HG03108 (cell line): Measurements from ENCODE around the gene IRF7.

Source experiments
- ATAC-seq: cut with Tn5 transposase; IDR thresholded peaks from one replicate; pipeline ENCODE4 v1.9.1; 2021; ENCODE audit warnings: moderate library complexity; ENCODE audit not compliant: unreplicated experiment

IRF7 gene

DNA sequence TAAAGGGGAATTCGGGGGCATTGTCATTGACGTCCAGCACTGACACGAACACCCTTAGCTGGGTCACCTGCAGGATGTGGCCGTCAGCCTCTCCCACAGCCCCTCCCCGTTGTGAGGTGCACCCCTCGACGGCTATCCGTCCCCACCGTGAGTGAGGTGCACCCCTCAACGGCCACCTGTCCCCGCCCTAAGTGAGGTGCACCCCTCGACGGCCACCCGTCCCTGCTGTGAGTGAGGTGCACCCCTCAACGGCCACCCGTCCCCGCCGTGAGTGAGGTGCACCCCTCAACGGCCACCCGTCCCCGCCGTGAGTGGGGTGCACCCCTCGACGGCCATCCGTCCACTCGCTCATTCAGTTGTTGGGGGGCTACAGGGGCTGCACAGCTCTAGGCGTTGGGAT is 6.1 kb upstream of the IRF7 start:
- ATAC-seq, result no peak

DNA sequence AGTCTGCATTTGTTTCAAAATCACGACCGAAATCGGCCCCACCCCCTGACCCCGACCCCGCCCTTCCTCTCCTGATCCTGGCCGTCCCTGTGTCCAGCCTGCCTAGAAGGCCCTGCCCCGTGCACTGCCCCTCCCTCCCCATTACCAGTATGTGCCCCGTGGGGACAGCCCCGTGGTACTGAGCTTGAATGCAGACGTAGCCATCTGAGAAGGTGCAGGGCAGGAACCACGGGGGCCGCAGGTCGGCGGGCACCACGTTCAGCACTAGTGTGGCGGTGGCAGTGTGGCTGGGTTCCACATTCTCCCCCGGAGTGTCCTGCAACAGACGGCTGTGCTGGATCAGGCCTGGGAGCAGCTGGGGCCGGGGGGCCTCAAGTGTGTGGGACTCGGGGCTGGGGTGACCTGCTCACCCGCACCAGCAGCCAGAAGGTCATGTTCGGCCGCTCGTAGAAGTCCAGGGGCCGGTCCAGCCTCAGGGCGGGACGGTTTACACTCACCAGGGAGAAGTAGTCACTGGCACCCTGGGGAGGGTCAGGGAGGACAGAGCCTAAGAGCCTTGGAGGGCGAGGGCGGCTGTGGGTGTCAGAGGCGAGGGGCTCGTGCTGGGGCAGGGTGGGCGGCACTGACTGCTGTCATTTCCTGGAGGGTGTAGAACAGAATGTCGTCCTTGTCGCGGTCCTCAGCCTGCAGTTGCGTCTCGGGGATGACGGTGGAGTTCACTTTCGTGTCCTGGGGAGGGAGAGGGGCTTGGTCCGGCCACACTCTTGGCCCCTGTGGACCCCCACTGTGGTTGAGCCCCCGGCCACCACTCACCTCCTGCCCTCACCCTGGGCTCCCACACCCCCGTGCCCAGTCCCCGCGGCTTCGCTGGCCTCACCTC is 5.4 kb upstream of the IRF7 start:
- no peak for ATAC-seq

DNA sequence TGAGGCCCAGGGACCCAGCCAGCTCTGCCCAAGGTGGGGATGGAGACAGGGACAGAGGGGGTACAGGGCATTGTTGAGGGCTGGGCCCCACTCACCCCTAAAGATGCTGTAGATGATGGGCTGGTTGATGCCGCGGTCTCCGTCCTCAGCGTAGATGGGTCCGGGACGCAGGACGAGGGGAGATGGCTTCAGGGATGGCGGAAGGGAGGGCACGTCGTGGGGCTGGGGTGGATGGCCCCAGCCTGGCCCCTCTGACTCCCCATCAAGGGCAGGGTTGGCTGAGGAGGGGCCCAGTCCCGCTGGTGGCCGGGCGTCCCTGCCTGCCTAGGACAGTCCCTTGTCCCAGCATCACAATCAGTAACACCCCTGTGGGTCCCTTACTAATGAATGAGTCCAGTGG is 4.5 kb upstream of the IRF7 start:
- no peak for ATAC-seq

DNA sequence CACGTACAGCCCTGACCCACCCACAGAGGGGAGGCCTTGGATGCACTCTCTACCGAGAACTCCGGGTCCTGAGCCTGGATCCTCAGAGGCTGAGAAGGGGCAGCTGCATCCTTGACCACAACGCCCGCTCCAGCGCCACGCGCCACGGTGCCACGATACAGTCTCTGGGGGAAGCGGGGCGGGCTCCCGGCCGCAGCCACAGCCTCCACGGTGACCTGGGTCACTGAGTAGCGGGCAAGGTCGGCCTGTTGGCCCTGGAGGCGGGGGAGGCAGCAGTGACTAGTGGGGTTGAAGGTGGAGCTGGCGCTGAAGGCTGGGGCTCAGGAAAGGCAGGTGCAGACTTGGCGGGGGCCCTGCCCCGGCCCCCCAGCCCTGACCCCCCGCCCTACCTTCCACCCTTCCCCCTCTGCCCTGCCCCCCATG is 3.9 kb upstream of the IRF7 start:
- no peak for ATAC-seq

DNA sequence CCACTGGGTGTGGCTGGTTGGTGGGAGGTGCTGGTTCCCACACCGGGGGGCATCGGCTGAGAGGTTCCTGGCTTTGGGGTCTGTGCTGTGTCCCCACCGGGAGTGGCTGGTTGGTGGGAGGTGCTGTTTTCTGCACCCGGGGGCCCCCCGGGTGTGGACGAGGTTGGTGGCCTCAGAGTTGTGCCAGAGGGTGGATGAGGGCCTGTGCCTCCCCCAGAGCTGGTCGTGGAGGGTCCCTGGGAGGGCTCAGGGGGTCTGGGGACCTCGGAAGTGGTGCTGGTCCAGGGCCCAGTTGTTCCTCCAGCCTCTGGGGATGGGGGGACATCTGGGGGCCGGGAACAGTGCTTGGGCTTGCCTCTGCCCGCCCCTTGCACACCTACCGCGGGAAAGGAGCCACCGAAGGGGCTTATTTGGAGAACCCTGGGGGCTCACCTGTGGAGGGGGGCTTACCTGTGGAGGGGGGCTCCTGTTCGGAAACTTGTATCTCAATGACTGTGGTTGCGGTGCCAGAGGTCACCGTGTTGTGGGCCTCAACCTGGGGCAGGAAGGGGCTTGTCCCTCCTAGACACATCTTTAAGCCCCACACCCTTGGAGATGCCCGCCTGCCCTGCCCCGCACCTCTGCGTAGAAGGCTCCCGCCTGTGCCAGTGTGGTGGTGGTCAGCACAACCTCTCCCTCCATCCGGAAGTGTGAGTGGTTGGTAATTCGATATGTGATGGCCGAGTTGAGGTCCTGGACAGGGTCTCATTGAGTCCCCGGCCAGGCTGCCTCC is 3.3 kb upstream of the IRF7 start:
- no peak for ATAC-seq

DNA sequence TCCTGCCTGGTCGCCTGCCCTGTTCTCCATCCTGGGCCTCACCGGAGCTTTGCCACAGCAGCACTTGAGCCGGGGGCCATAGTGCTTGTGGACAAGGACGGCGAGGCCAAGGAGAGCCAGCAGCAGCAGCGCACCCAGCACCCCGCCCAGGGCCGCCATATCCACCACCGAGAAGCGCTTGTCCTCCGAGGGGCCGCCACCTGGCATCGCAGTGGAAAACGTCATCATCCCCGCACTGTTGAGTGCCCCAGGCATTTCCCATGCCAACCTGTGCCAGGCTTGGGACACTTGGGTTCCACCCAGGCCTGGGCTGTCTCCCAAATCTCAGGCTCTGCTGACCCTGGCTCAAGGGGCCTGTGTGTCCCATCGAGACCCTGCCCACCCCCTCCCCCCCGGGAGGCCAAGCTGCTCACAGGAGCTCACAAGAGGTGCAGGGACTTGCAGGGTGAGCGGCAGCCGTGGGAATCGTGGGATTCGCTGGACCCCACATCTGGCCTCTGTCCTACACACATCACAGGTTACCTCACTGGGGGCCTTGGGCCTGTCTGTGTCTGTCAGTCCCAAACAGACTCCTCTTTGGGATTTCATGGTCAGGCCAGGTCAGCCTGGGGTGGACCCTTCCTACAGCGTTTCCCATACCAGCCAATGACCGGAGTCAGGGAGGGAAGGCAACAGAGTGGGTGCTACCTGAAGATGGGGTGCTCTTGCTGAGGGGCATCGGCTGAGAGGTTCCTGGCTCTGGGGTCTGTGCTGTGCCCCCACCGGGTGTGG is 2.3 kb upstream of the IRF7 start:
- ATAC-seq, result no peak

DNA sequence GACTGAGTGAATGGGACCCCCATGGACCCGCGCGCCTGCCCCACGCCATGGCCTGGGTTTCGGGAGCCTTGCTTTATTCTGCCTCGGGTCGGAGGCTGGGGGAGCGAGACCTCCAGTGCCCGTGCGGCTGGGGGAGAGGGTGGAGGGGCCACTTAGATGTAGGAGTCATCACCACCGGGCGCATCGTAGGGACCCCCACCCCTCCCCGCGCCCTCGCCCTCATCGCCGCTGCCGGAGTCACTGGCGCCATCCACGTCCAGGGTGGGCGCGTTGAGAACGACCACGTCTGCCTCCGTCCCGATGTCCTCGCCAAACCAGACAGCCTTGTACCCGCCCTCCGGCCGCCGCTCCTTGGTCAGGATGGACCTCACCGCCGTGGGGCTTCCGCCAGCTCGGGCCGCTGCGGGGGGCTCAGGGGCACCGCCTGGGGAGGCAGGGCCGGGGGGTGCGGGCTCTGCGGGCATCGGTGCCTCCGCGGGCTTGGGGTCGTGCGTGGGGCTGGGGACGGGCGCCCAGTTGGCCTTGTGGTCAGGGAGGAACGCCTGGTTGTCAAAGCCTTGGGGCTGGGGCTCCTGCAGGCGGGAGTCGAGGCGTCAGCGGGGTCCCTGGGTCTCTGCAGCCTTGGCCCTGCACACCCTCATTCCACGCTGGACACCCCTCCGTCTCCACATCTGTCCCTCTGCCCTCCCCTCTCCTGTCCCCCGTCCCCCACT is 1.6 kb upstream of the IRF7 start:
- ATAC-seq, result no peak

DNA sequence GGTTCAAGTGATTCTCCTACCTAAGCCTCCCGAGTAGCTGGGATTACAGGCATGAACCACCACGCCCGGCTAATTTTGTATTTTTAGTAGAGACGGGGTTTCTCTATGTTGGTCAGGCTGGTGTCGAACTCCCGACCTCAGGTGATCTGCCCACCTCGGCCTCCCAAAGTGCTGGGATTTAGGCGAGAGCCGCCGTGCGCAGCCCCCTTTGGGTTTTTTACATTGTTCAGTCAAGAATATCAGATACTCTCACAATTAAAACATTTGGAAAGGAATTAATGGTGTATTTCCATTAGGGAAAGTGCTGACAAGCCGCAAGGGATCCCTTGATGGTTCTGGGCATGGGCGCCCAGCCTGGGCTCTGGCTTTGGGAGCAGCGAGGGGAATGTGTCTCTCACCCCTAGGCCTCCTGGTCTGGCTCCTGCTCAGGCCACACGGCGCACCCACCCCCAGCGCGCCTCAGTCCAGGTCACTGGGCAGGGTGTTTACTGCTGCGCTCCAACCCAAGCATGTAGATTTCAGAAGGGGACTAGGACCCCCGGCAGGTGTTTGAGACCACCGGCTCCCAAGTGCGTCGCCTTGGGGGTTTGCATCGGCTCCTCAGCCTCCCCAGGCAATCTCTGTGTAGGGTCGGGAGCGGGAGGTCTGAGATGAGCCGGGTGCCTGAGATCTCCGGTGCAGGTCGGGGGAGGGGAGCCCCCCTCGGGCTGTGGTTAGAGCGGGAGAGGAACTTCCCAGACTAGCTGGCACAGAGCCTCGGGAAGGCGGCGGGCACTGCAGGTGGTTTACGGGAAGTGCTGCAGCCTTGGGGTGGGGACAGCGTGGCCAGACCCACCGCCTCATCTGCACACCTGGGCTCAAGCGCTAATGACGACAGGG is 809 bp upstream of the IRF7 start:
- no peak for ATAC-seq

DNA sequence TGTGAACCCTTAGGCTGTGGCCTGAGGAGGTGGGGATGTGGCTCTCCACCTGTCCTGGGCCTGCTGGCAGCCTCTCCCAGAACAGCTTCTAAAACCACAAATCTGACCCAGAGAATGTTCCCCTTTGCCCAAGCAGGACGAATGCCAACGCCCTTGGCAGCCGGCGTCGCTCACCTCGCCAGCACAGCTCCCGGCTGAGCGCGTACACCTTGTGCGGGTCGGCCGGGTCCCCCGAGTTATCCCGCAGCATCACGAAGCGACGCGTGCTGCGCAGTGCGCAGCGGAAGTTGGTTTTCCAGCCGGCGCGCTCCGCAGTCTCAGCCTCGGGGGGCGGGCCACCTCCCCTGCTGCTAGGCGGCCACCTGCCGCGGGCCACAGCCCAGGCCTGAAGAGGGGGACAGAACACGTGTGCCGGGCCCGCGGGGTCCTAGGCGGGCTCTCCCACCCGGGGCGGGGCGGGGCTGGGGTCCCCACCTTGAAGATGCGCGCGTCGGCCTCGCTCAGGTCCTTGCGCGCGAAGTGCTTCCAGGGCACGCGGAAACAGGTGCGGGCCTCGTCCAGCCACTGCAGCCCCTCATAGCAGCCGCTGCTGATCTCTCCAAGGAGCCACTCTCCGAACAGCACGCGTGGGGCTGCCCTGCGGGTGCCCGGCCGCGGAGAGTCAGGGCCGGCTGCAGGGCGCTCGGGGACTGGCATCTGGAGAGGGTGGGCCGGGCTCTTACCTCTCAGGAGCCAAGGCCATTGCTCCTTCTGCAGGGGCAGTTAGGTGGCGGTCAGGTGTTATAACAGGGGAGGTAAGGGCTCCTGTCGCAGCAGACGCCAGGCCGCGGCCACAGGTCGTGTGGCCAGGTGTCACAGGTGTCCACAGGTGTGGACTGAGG is 887 bp downstream of the IRF7 start:
- no peak for ATAC-seq

DNA sequence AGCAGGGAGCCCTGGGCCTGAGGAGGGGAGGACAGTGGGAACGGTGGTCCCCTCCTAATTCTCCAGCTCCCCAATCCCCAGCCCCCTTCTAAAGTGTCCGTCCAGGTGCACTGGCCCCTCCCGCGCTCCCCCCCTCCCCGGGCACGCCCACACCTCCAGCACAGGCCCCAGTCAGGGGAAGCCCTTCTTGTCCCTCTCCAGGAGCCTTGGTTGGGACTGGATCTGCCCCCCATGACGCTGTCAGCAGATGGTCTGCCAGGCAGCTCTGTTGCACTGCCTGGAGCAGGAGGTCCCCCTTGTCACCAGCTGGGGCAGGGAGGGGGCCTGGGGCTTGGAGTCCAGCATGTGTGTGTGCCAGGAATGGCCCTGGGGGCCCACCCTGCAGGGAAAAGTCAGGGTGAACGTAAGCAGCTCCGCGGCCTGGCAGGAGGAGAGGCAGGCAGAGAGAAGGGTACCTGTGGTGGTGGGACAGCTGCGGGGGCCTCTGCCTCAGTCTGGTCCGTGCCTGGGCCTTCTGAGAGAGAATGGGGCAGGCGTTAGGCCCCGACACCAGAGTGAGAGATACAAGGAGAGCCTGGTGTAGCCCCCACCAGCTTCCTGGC is 1.6 kb downstream of the IRF7 start:
- ATAC-seq, result no peak

DNA sequence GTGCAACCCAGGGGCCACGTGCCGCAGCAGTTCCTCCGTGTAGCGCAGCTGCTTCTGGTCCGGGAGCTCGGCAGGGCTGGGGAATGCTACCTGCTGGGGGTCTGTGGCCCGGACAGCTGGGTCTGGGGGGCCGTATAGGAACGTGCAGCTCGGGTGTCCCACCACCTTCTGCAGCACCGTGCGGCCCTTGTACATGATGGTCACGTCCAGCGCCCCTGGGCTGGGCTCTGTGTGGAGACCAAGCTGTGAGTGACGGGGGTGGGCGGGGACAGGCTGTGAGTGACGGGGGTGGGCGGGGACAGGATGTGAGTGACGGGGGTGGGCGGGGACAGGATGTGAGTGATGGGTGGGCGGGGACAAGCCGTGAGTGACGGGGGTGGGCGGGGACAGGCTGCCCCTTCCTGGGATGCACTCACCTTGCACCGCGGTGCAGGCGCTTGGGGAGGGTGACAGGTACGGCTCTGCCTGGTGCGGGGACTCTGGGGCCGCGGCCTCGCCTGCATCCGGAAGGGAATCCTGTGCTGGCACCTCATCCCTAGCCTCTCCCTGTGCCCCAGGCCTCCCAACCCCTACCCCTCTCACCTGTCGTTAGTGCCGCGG is 2.3 kb downstream of the IRF7 start:
- ATAC-seq, result no peak

DNA sequence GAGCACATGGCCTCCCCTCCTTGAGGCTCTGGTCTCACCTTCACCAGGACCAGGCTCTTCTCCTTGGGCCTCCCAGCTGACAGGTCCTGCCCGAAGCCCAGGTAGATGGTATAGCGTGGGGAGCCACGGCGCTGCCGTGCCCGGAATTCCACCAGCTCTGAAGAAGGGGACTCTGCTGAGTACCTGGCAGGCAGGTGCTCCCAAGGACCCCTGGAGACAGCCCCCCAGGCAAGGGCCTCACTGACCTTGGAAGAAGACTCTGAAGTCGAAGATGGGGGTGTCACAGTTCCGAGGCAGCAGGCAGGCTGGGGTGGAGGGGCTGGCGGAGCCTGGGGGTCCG is 2.8 kb downstream of the IRF7 start:
- no peak for ATAC-seq

DNA sequence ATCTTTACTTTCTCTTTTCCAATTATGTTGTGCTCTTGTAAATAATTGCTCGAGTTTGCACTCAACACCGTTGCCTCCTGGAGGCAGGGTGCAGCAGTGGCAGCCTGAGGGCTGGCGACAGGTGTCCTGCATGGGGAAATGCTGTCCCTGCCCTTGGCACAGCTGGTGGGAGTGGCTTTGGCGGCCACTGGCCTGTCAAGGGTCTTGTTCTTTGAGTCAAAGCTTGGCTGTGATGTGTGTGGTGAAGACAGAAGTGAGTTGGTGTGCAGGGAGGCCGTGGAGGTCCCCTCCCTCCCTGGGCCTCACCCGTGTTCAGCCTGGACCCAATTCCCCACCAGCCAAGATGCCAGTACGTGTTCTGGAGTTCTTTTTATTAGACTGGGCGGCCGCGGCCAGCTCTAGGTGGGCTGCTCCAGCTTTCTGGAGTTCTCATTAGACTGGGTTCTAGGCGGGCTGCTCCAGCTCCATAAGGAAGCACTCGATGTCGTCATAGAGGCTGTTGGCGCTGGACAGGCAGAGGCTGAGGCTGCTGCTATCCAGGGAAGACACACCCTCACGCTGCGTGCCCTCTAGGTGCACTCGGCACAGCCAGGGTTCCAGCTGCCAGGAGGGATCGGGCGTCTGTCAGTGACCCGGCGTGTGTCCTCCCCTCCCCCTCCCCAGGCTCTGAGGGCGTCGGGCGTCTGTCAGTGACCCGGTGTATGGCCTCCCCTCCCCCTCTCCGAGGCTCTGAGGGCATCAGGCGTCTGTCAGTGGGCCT is 3.4 kb downstream of the IRF7 start:
- ATAC-seq, result no peak

DNA sequence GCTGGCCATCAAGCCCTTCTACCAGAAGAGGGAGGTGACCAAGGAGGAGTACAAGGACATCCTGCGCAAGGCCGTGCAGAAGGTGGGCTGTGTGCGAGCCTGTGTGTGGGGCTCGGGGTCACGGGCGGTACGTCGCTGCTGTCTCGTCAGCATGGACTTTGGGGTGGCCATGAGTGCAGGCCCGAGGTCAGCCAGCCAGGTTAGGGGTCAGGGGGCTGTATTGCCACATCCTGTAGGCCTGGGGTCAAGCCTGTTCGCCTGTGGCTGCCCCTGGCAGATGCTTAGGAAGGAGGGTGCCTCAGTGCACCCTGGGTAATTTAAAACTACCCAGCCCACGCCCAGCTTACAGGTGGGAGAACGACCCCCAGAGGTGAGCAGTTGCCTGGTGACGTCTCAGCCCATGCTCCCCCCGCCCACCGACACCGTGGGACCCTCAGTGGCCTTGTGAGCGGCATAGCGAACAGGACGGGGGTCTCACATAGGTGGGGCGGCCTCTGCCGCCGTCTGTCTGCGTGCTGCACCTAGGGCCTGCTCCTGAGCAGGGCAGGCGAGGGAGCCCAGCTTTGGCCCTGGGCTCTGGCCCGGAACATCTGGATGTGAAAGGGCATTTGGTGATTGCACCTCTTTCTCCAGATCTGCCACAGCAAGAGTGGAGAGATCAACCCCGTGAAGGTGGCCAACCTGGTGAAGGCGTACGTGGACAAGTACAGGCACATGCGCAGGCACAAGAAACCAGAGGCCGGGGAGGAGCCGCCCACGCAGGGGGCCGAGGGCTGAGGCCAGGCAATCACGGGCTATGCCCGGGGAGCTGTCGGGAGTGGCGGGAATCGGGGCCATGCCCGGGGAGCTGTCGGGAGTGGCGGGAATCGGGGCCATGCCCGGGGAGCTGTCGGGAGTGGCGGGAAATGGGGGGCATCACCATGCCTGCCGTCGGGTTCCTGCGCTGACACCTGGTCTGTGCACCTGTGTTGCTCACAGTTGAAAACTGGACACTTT is 4.5 kb downstream of the IRF7 start:
- ATAC-seq, result no peak

DNA sequence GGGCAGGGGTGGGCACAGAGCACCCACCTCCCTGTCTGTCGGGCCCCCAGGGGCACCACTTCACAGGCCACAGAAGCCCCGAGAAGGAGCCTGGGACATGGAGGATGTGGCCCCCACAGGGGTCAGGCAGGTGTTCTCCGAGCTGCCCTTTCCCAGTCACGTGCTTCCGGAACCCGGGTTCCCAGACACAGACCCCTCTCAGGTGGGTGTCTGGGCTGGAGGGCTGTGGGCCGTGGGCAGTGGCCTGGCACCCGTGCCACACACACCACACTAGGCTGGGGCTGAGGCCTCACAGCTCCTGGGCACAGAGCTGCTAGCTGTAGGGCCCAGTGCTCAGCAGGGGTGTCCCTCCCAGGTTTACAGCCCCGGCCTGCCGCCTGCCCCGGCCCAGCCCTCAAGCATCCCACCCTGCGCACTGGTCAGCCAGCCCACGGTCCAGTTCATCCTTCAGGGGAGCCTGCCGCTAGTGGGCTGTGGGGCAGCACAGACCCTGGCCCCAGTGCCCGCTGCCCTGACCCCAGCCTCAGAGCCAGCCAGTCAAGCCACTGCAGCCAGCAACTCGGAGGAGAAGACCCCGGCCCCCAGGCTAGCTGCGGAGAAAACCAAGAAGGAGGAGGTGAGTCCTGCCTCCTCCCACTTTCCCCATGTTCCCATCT is 5.5 kb downstream of the IRF7 start:
- no peak for ATAC-seq

DNA sequence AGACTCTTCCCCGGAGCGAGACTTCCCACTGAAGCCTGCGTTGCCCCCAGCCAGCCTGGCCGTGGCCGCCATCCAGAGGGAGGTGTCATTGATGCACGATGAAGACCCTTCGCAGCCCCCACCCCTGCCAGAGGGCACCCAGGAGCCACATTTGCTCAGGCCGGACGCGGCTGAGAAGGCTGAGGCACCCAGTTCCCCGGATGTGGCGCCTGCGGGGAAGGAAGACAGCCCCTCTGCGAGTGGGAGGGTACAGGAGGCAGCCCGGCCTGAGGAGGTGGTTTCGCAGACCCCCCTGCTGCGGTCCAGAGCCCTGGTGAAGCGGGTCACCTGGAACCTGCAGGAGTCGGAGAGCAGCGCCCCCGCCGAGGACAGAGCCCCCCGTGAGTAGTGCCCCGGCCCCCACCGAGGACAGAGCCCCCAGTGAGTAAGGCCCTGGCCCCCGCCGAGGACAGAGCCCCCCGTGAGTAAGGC is 6.4 kb downstream of the IRF7 start:
- ATAC-seq, result no peak
